Endothelial cell of umbilical vein (primary cell): ENCODE results near the gene DIP2B. TPM values are rescaled to one million over a fixed set of nuclear protein-coding genes. Genes with fewer than 3 reads are reported as not detected.

Experiments used
- BruUV-seq: library from RNA; stranded (reverse); fragments of 400-500 nt; replicated peaks from 2 replicates; lab custom pipeline; 2021; lab: Mats Ljungman, UMichigan
- CTCF ChIA-PET: fragments of 300-600, 350-600 bp; sonication (Branson Sonifier 250); formaldehyde crosslinking; loops from one replicate; lab custom pipeline; 2021; ENCODE audit warnings: antibody characterized with exemption, inconsistent platforms; lab: Charles Lee
- POLR2A ChIA-PET: fragments of 300-600, 350-600 bp; sonication (Branson Sonifier 250); formaldehyde crosslinking; loops from one replicate; lab custom pipeline; 2021; ENCODE audit warnings: antibody characterized with exemption, inconsistent platforms; lab: Charles Lee
- DNase-seq: peaks from one replicate; pipeline ENCODE4 v3.0.0-alpha.2; 2011; ENCODE audit warnings: low read depth, low spot score
- FAIRE-seq: peaks from 2 replicates; lab custom pipeline; 2011; peaks lifted over from hg19 to GRCh38; lab: Jason Lieb, UNC
- H2AFZ ChIP-seq: 2 replicates; pipeline ENCODE4 v1.6.0; 2012; ENCODE audit warnings: low read depth, low read length, control low read depth, inconsistent platforms
- H3K27ac ChIP-seq: 2 replicates; pipeline ENCODE4 v1.5.1; 2011; ENCODE audit warnings: low read depth, mild to moderate bottlenecking, control low read depth, low read length, moderate library complexity; ENCODE audit not compliant: insufficient read depth
- H3K27me3 ChIP-seq, 2 experiments: 2 replicates each; pipeline versions ENCODE4 v1.6.0 to v1.6.1; 2011; ENCODE audit warnings: low read length in 2 of 2, mixed read lengths in 1 of 2; ENCODE audit not compliant: control insufficient read depth in 2 of 2, insufficient read depth in 2 of 2
- H3K36me3 ChIP-seq, 2 experiments: 2 replicates in 1 of 2; 3 replicates in 1 of 2; pipeline ENCODE4 v1.5.1; 2011; ENCODE audit warnings: low read length in 2 of 2, mild to moderate bottlenecking in 1 of 2, moderate library complexity in 1 of 2; ENCODE audit not compliant: control insufficient read depth in 2 of 2, insufficient read depth in 2 of 2; ENCODE audit errors: extremely low read depth in 1 of 2
- H3K4me1 ChIP-seq: 3 replicates; pipeline ENCODE4 v1.5.1; 2011; ENCODE audit warnings: mild to moderate bottlenecking, low read length; ENCODE audit not compliant: control insufficient read depth, insufficient read depth; ENCODE audit errors: extremely low read depth
- H3K4me2 ChIP-seq: 2 replicates; pipeline ENCODE4 v1.6.1; 2011; ENCODE audit warnings: low read length, control low read depth, mixed read lengths; ENCODE audit not compliant: insufficient read depth
- H3K4me3 ChIP-seq, 3 experiments: fragments of 200-600 bp in 1 of 3; sonication (generic), shearing (Covaris generic) in 1 of 3; replicated peaks in 1 of 3; 2 replicates each; pipeline ENCODE4 v1.5.1; 2011 to 2016; ENCODE audit warnings: control low read depth in 3 of 3, low read length in 3 of 3, mild to moderate bottlenecking in 2 of 3, inconsistent platforms in 1 of 3, low read depth in 1 of 3, moderate library complexity in 1 of 3; ENCODE audit not compliant: insufficient read depth in 1 of 3
- H3K79me2 ChIP-seq: 2 replicates; pipeline ENCODE4 v1.6.0; 2012; ENCODE audit warnings: low read length, inconsistent platforms; ENCODE audit not compliant: control insufficient read depth, insufficient read depth
- H3K9ac ChIP-seq: replicated peaks from 2 replicates; pipeline ENCODE3; 2011; ENCODE audit warnings: low read length, control low read depth; ENCODE audit not compliant: insufficient read depth; ENCODE audit errors: extremely low read depth
- H3K9me1 ChIP-seq: replicated peaks from 3 replicates; pipeline ENCODE4 v1.6.0; 2011; ENCODE audit warnings: mild to moderate bottlenecking, low read length; ENCODE audit not compliant: control insufficient read depth, insufficient read depth; ENCODE audit errors: extremely low read depth
- H3K9me3 ChIP-seq: replicated peaks from 2 replicates; pipeline ENCODE4 v1.5.1; 2012; ENCODE audit warnings: low read length, inconsistent platforms; ENCODE audit not compliant: control insufficient read depth, insufficient read depth
- H4K20me1 ChIP-seq: replicated peaks from 2 replicates; pipeline ENCODE3; 2011; ENCODE audit warnings: mild to moderate bottlenecking, low read length; ENCODE audit not compliant: control insufficient read depth, insufficient read depth; ENCODE audit errors: extremely low read depth
- EZH2 ChIP-seq: IDR thresholded peaks from 2 replicates; pipeline ENCODE4 v1.6.1; 2012; ENCODE audit warnings: borderline replicate concordance, low read depth, mild to moderate bottlenecking, moderate library complexity, low read length, inconsistent platforms; ENCODE audit not compliant: severe bottlenecking
- FOS ChIP-seq: IDR thresholded peaks from 2 replicates; pipeline ENCODE4 v1.6.1; 2011; ENCODE audit warnings: mild to moderate bottlenecking, low read length, moderate library complexity, borderline replicate concordance; ENCODE audit not compliant: insufficient read depth
- GATA2 ChIP-seq: IDR thresholded peaks from 2 replicates; pipeline ENCODE4 v1.7.0; 2011; ENCODE audit warnings: low read depth, mild to moderate bottlenecking, moderate library complexity, mixed read lengths, low read length; ENCODE audit not compliant: insufficient read length, insufficient read depth
- JUN ChIP-seq: IDR thresholded peaks from 2 replicates; pipeline ENCODE4 v1.6.1; 2011; ENCODE audit warnings: borderline replicate concordance, low read depth; ENCODE audit not compliant: insufficient read length, insufficient read depth
- MYC ChIP-seq: IDR thresholded peaks from one replicate; pipeline ENCODE4 v1.6.1; 2011; ENCODE audit warnings: mild to moderate bottlenecking, low read depth, low read length
- POLR2A ChIP-seq: IDR thresholded peaks from 2 replicates; pipeline ENCODE4 v1.6.1; 2012; ENCODE audit warnings: low read depth, mild to moderate bottlenecking, control low read depth, low read length
- POLR2AphosphoS5 ChIP-seq: IDR thresholded peaks from 2 replicates; pipeline ENCODE4 v1.6.1; 2012; ENCODE audit warnings: low read depth, mild to moderate bottlenecking, control low read depth, low read length, moderate library complexity; ENCODE audit not compliant: insufficient read depth
- dilution Hi-C: fragments of 300-500 bp; cut with MboI; formaldehyde crosslinking; loops from one replicate; pipeline ENCODE4 v1.15.0; 2019; ENCODE audit warnings: low sequenced_read_pairs; ENCODE audit not compliant: extremely low pct_ligation_motif_present
- intact Hi-C: fragments of 100-400 bp; cut with micrococcal nuclease; formaldehyde crosslinking; loops from one replicate; pipeline ENCODE4 v1.10.0; 2022
- polyA plus RNA-seq, 4 experiments: library from polyadenylated mRNA; depleted of rRNA in 3 of 4; stranded (reverse) in 3 of 4; unstranded in 1 of 4; fragments of >200 nt; gene quantifications; 2 replicates each; pipeline versions ENCODE4 v1.2.1 to v1.2.3, GENCODE V29; 2011 to 2012; ENCODE audit warnings: missing spikeins in 1 of 4
- total RNA-seq: library from RNA; stranded (reverse); gene quantifications from 2 replicates; pipeline ENCODE4 v1.2.3, GENCODE V29; 2021
- TF ChIP-seq, protein P1 (sequence below), 2 donors: IDR thresholded peaks; 1 replicate in 1 of 2; 2 replicates in 1 of 2; pipeline ENCODE4 v1.5.1; 2011; ENCODE audit warnings: low read length in 2 of 2, mild to moderate bottlenecking in 2 of 2, moderate library complexity in 2 of 2, control low read depth in 1 of 2, inconsistent platforms in 1 of 2, low read depth in 1 of 2; ENCODE audit not compliant: insufficient read depth in 1 of 2; ENCODE audit errors: extremely low read depth in 1 of 2
- TF ChIP-seq, protein P2 (sequence below): IDR thresholded peaks from 2 replicates; pipeline ENCODE4 v1.6.1; 2011; ENCODE audit not compliant: insufficient read depth, insufficient read length

The DIP2B gene
- total and polyA plus RNA-seq, 2 donors (not counting 3 experiments of a cell fraction or from before 2014, with no cell fraction given), result 14.5 to 28.0 TPM

DNA sequence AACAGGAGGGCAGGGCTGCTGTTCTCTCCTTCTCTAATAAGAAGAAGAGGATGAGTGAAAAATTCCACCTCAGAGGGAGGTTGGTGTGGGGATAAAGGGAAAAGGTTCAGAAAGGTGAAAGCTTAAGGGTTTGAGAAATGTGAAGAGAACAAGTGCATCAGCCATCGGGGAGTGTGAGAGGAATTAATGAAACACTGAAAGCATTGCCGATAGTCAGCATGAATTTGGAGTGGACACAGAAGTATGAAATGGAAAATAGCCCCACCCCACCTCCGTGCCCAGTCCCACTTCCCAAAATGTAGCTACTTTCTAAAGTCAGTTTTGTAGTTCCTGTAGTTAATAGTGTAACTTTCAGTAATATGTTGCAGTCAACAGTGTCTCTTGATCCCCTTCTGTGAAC, 33.4 kb downstream of the DIP2B start:
- no TSS peak for BruUV-seq
- no peak overlapping the region for H3K27ac ChIP-seq
- no peaks in the 10 kb centered on the region for H3K36me3 ChIP-seq
- no peak overlapping the region for H3K4me3 ChIP-seq
- TF ChIP-seq FOS (no peak), POLR2A (no peak), GATA2 (no peak), EZH2 (no peak), MYC (no peak), JUN (no peak), POLR2AphosphoS5 (no peak)
- TF ChIP-seq, protein P1, sequence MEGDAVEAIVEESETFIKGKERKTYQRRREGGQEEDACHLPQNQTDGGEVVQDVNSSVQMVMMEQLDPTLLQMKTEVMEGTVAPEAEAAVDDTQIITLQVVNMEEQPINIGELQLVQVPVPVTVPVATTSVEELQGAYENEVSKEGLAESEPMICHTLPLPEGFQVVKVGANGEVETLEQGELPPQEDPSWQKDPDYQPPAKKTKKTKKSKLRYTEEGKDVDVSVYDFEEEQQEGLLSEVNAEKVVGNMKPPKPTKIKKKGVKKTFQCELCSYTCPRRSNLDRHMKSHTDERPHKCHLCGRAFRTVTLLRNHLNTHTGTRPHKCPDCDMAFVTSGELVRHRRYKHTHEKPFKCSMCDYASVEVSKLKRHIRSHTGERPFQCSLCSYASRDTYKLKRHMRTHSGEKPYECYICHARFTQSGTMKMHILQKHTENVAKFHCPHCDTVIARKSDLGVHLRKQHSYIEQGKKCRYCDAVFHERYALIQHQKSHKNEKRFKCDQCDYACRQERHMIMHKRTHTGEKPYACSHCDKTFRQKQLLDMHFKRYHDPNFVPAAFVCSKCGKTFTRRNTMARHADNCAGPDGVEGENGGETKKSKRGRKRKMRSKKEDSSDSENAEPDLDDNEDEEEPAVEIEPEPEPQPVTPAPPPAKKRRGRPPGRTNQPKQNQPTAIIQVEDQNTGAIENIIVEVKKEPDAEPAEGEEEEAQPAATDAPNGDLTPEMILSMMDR (IDR thresholded peaks at IDR 0.05; ENCODE audit: extremely low read depth in 1 of 2, insufficient read depth in 1 of 2, low read depth in 1 of 2, low read length in 2 of 2), result no peak
- TF ChIP-seq, protein P2, sequence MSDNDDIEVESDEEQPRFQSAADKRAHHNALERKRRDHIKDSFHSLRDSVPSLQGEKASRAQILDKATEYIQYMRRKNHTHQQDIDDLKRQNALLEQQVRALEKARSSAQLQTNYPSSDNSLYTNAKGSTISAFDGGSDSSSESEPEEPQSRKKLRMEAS, result no peak
- H3K79me2 ChIP-seq, result peaks cover 17% of the 10 kb centered on the region
- POLR2A ChIA-PET, result no interaction called here
- DNase-seq (no peak), FAIRE-seq (no peak)
- no peak overlapping the region for H3K4me2 ChIP-seq
- H3K9ac ChIP-seq, result no peak overlapping the region
- intact Hi-C loops (no loop called here), dilution Hi-C loops (no loop called here)
- H3K4me1 ChIP-seq, result peaks cover 4% of the 10 kb centered on the region
- no peaks in the 10 kb centered on the region for H3K9me3 ChIP-seq
- no peak overlapping the region for H2AFZ ChIP-seq
- CTCF ChIA-PET, result interaction anchor here (0.7 to 1.5 kb wide), 13 partner anchors 10 to 100 kb away, joined by 3 to 6 read pairs (median 3); partner anchors contain the start of gene DIP2B
- H3K27me3 ChIP-seq, result no peaks in the 10 kb centered on the region
- H3K9me1 ChIP-seq, result no peaks in the 10 kb centered on the region
- no peaks in the 10 kb centered on the region for H4K20me1 ChIP-seq
